GM21381 (cell line): ENCODE measurements around the gene SHISA2.

Source experiments
- ATAC-seq: cut with Tn5 transposase; IDR thresholded peaks from one replicate; pipeline ENCODE4 v1.9.1; 2021; ENCODE audit warnings: mild to moderate bottlenecking, moderate library complexity; ENCODE audit not compliant: unreplicated experiment

The SHISA2 gene

GRCh38 chr13:26050568-26051230 is 1.1 kb downstream of the SHISA2 start:
- ATAC-seq, result no peak

- no peak for ATAC-seq
Observed at GRCh38 chr13:26048741-26049140, 3.1 kb downstream of the SHISA2 start.

- no peak for ATAC-seq
Observed at GRCh38 chr13:26047040-26047439, 4.8 kb downstream of the SHISA2 start.

- ATAC-seq, result no peak
Observed at GRCh38 chr13:26046639-26047038, 5.2 kb downstream of the SHISA2 start.

GRCh38 chr13:26045142-26045541 is 6.7 kb downstream of the SHISA2 start:
- ATAC-seq, result no peak

- no peak for ATAC-seq
Observed at GRCh38 chr13:26042785-26043184, 9.0 kb downstream of the SHISA2 start.

GRCh38 chr13:26041444-26041843 is 10.4 kb downstream of the SHISA2 start:
- no peak for ATAC-seq

- ATAC-seq, result no peak
Observed at GRCh38 chr13:26038931-26039475, 12.8 kb downstream of the SHISA2 start.

- ATAC-seq, result no peak
Observed at GRCh38 chr13:26037302-26037701, 14.5 kb downstream of the SHISA2 start.

GRCh38 chr13:26036383-26036782 is 15.4 kb downstream of the SHISA2 start:
- no peak for ATAC-seq

- no peak for ATAC-seq
Observed at GRCh38 chr13:26034018-26034417, 17.8 kb downstream of the SHISA2 start.

GRCh38 chr13:26030331-26030730 is 21.5 kb downstream of the SHISA2 start:
- ATAC-seq, result no peak

- no peak for ATAC-seq
Observed at GRCh38 chr13:26029581-26030136, 22.2 kb downstream of the SHISA2 start.

- ATAC-seq, result no peak
Observed at GRCh38 chr13:26026211-26026610, 25.6 kb downstream of the SHISA2 start.

GRCh38 chr13:26025771-26026170 is 26.0 kb downstream of the SHISA2 start:
- ATAC-seq, result no peak

- ATAC-seq, result no peak
Observed at GRCh38 chr13:26025196-26025595, 26.6 kb downstream of the SHISA2 start.

- no peak for ATAC-seq
Observed at GRCh38 chr13:26024558-26024957, 27.3 kb downstream of the SHISA2 start.

GRCh38 chr13:26022538-26023292 is 29.1 kb downstream of the SHISA2 start:
- ATAC-seq, result no peak

- no peak for ATAC-seq
Observed at GRCh38 chr13:26021956-26022355, 29.9 kb downstream of the SHISA2 start.

GRCh38 chr13:26021516-26021915 is 30.3 kb downstream of the SHISA2 start:
- ATAC-seq, result no peak

- ATAC-seq, result no peak
Observed at GRCh38 chr13:26020891-26021290, 30.9 kb downstream of the SHISA2 start.
